ENCODE measurements around the gene CHPT1. TPM values are rescaled to one million over a fixed set of nuclear protein-coding genes. Genes with fewer than 3 reads are reported as not detected.

The CHPT1 gene
- total RNA-seq (2014; rRNA removed; shearing (Covaris generic)) (23.0 and 42.6 TPM in 2 replicates), polyA plus RNA-seq (2016; fragmentation: Nextera tagmentation; extraction: Ambion mirVana) (22.2 and 24.1 TPM in 2 replicates)
- long read RNA-seq, transcript CHPT1-201 (9 exons, 1,585 nt), result major isoform, 21 of 32 reads
- long read RNA-seq, partial matches to known transcripts, result 1 of 32 reads
- long read RNA-seq, other reads (novel, unspliced or antisense), result 8 of 32 reads

DNA sequence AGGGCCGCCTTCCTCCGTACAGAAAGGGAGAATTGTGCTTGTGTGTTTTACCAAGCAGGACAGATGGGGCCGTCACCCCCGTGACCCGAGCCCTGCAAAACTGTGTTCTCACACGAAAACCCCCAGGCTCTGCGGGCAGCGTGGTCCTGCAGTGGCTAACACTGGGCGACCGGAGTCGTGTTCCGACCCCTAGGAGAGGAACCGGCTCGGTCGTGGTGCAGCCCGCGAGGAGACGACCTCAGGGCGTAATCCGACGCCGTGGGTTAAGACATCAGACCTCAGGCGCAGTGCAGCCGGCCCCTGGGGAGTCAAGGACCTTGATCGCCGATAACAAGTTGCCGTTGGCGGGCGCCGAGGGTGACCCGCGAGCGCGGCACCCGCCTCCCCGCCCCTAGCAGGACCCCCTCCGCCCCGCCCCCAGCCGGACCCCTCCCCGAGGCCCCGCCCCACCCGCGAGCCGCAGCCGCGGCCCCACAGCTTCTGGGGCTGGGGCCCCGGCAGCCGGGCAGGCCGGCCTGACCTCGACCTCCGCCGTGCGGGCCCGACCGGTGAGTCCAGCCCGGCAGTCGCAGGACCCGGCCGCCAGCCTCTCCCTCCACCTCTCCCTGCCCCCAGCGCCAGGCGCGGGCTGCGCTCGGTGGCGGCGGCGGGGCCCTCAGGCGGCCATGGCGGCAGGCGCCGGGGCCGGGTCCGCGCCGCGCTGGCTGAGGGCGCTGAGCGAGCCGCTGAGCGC lies at the start of gene CHPT1:
Gene CHPT1 (plus strand): TSS at position 444 of the 733 bp plus-strand sequence. CDS start 222 bp downstream, at position 666.
- Histone ChIP-seq H3K9me2 (ENCODE audit: insufficient read depth) (no peaks in the 10 kb centered on the region), H3K36me3 (ENCODE audit: insufficient read depth) (no peaks in the 10 kb centered on the region), H3K4me3 (peak within 1 kb of the TSS; percentile 95), H3K4me2 (peak within 1 kb of the TSS; percentile 98), H2AFZ (peak within 1 kb of the TSS; percentile 100), H3F3A (replicated peaks; ENCODE audit: low read depth) (0 out of 2 replicates have a peak, but pooled peaks cover 4% of the 10 kb centered on the region), H3K27me3 (ENCODE audit: insufficient read depth) (peaks cover 29% of the 10 kb centered on the region), H4K20me1 (replicated peaks; ENCODE audit: insufficient read depth) (0 out of 2 replicates have a peak, but pooled peaks cover 2% of the 10 kb centered on the region), H3K79me2 (replicated peaks; ENCODE audit: insufficient read depth) (peaks cover 36% of the 10 kb centered on the region), H3K27ac (ENCODE audit: low read depth) (no peak within 1 kb of the TSS), H3K4me1 (ENCODE audit: insufficient read depth) (peaks cover 18% of the 10 kb centered on the region; the same call in 1 of the 2 replicates)
- Mint-ChIP-seq H3K36me3 (ENCODE audit: low read depth) (no peaks in the 10 kb centered on the region), H3K4me3 (peak within 1 kb of the TSS; percentile 89), H3K9me3 (no peaks in the 10 kb centered on the region; the same call in 2 of the 3 replicates), H3K27me3 (ENCODE audit: insufficient read depth, low read depth, poor library complexity) (peaks cover 22% of the 10 kb centered on the region), H3K4me1 (peaks cover 21% of the 10 kb centered on the region), H3K27ac (peak within 1 kb of the TSS; percentile 52; the same call in 1 of the 2 replicates)
- DNase-seq (ENCODE audit: low spot score) (peak; percentile 85), ATAC-seq (peak; percentile 78)
- TF ChIP-seq EZH2 (IDR thresholded peaks at IDR 0.05; ENCODE audit: low read depth, unreplicated experiment) (no peak), POLR2AphosphoS5 (IDR thresholded peaks at IDR 0.05; ENCODE audit: low read depth) (peak; percentile 42; the same call in 1 of the 2 replicates)

DNA sequence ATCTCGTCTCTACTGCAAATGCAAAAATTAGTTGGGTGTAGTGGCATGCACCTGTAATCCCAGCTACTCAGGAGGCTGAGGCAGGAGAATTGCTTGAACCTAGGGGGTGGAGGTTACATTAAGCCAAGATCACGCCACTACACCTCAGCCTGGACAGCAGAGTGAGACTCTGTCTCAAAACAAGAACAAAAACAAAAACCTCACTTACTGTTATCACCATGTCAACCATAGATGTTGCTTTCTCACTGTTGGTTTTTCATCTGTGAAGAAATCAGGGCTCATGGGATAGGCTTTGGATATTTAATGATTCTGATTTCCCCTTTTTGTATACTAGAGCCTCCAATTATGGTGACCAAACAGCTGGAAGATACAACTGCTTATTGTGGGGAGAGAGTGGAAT lies 49.7 kb upstream of the CHPT1 start:
- H3F3A ChIP-seq (replicated peaks; ENCODE audit: low read depth), result no peaks in the 10 kb centered on the region
- Mint-ChIP-seq H3K27me3 (ENCODE audit: insufficient read depth, low read depth, poor library complexity) (peaks cover 2% of the 10 kb centered on the region), H3K9me3 (no peaks in the 10 kb centered on the region), H3K4me1 (no peaks in the 10 kb centered on the region), H3K36me3 (ENCODE audit: low read depth) (no peaks in the 10 kb centered on the region), H3K4me3 (no peak overlapping the region), H3K27ac (no peak overlapping the region)
- no peaks in the 10 kb centered on the region for H3K36me3 ChIP-seq (ENCODE audit: insufficient read depth)
- H3K27ac ChIP-seq (ENCODE audit: low read depth), result no peak overlapping the region
- peaks cover 7% of the 10 kb centered on the region for H3K27me3 ChIP-seq (ENCODE audit: insufficient read depth)
- peaks cover 5% of the 10 kb centered on the region; the same call in 1 of the 2 replicates for H3K9me2 ChIP-seq (ENCODE audit: insufficient read depth)
- ATAC-seq (no peak), DNase-seq (ENCODE audit: low spot score) (no peak)
- H3K4me2 ChIP-seq, result no peak overlapping the region
- TF ChIP-seq EZH2 (IDR thresholded peaks at IDR 0.05; ENCODE audit: low read depth, unreplicated experiment), result no peak
- no peaks in the 10 kb centered on the region for H3K79me2 ChIP-seq (replicated peaks; ENCODE audit: insufficient read depth)
- H3K4me3 ChIP-seq, result no peak overlapping the region
- H4K20me1 ChIP-seq (replicated peaks; ENCODE audit: insufficient read depth), result no peaks in the 10 kb centered on the region
- H3K4me1 ChIP-seq (ENCODE audit: insufficient read depth), result no peaks in the 10 kb centered on the region
- H2AFZ ChIP-seq, result no peak overlapping the region

DNA sequence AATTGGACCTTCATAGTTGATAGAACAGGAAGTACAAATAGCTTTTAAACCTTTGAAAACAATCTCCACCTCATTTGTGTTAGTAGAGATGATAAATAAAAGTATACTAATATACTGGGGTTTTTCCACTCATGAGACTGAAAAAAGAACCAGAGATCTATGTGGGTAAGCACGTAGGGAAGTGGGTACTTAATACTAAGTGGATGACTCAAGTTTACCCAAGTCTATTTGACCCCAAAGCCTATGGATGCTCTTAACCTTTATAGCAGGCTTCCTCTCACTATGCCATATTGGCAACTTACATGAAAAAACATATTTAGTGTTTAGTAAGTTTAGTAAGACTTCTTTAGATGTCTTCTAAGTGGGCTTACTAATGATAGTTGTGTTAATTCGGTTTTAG lies 49.2 kb upstream of the CHPT1 start:
- no peak overlapping the region for H3K27ac ChIP-seq (ENCODE audit: low read depth)
- H3K4me2 ChIP-seq, result no peak overlapping the region
- H2AFZ ChIP-seq, result no peak overlapping the region
- H3K36me3 ChIP-seq (ENCODE audit: insufficient read depth), result no peaks in the 10 kb centered on the region
- no peak overlapping the region for H3K4me3 Mint-ChIP-seq
- no peak overlapping the region for H3K27ac Mint-ChIP-seq
- H4K20me1 ChIP-seq (replicated peaks; ENCODE audit: insufficient read depth), result no peaks in the 10 kb centered on the region
- H3F3A ChIP-seq (replicated peaks; ENCODE audit: low read depth), result no peaks in the 10 kb centered on the region
- no peak for ATAC-seq
- peaks cover 2% of the 10 kb centered on the region for H3K27me3 ChIP-seq (ENCODE audit: insufficient read depth)
- no peak for DNase-seq (ENCODE audit: low spot score)
- no peaks in the 10 kb centered on the region for H3K4me1 ChIP-seq (ENCODE audit: insufficient read depth)
- no peaks in the 10 kb centered on the region for H3K9me3 Mint-ChIP-seq
- H3K9me2 ChIP-seq (ENCODE audit: insufficient read depth), result peaks cover 5% of the 10 kb centered on the region; the same call in 1 of the 2 replicates
- H3K27me3 Mint-ChIP-seq (ENCODE audit: insufficient read depth, low read depth, poor library complexity), result peaks cover 2% of the 10 kb centered on the region
- H3K36me3 Mint-ChIP-seq (ENCODE audit: low read depth), result no peaks in the 10 kb centered on the region
- H3K79me2 ChIP-seq (replicated peaks; ENCODE audit: insufficient read depth), result no peaks in the 10 kb centered on the region
- H3K4me3 ChIP-seq, result no peak overlapping the region
- peaks cover under 1% of the 10 kb centered on the region; the same call in 1 of the 3 replicates for H3K4me1 Mint-ChIP-seq
- no peak for TF ChIP-seq CTCF (conservative IDR thresholded peaks at IDR 0.05; ENCODE audit: low read depth in 2 of 2)
- no peak for TF ChIP-seq EZH2 (IDR thresholded peaks at IDR 0.05; ENCODE audit: low read depth, unreplicated experiment)
- no peak for TF ChIP-seq NANOG (IDR thresholded peaks at IDR 0.05; ENCODE audit: borderline replicate concordance)
- TF ChIP-seq POLR2AphosphoS5 (IDR thresholded peaks at IDR 0.05; ENCODE audit: low read depth), result no peak
- no peak for TF ChIP-seq ZNF114 (CRISPR knock-in tag; IDR thresholded peaks at IDR 0.05)
- TF ChIP-seq CREB1 (CRISPR knock-in tag; IDR thresholded peaks at IDR 0.05; ENCODE audit: low read depth), result no peak
- TF ChIP-seq EZH2phosphoT487 (IDR thresholded peaks at IDR 0.05; ENCODE audit: unreplicated experiment), result no peak
